ENCODE measurements around the gene RBM44. TPM values are rescaled to one million over a fixed set of nuclear protein-coding genes. Genes with fewer than 3 reads are reported as not detected.

The RBM44 gene

Small RNA genes within 50 kb of the gene (small RNA-seq; reads per million reads assigned to genes)
- gene RF00157 (ENCODE audit: low read depth), result not detected
